Measurements from ENCODE around the gene TBR1.

TBR1 gene

DNA sequence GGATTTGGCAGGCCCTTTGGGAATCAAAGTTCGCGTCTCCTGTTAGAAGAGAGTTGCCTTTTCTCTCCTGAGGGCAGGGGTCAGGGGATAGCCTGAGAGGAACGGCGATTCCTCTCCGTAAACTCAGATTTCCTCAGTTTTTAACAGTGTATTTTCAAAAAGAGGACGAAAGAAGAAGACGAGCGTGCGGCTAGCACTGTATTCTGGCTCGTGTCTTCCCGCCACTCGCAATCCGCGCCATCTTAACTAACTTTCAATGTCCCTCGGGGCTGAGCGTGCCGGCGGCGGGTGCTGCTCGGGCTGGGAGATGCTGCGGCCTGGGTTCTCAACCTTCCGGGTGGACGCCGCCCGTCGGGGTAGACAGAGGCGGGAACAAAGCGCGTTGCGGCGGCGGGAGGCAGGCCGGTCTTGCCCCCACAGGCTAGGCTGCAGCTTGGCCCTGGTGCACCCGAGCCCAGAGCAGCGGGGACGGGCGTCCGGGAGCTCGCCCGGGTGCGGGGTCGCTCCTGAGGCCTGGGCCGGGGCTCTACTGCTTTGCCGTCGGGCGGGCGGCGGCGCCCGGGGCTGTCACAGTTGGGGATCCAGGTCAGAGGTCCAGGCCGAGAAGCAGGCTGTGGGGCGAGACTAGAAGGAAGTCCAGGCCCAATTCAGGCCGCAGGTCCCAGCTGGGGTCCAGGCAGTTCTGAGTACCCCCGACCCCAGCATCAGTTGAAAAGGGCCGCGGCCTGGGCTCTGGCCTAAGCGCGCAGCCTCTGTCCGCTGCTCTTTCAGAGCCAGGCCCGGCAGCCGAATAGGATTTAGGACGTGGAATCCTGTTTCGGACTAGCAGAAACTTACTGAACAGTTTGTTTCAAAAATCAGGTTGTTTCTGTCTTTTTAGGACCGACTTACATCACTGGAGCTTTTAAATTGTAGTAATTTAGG lies 11.8 kb downstream of the TBR1 start:
- no peak for TF ChIP-seq POLR2A (IDR thresholded peaks at IDR 0.05; ENCODE audit: low read depth, low read length)
- DNase-seq (ENCODE audit: insufficient read length, low spot score) (no peak), FAIRE-seq (no peak)

GRCh38 chr2:161430386-161430785 lies 14.3 kb downstream of the TBR1 start:
- FAIRE-seq (no peak), DNase-seq (ENCODE audit: insufficient read length, low spot score) (no peak)
- TF ChIP-seq POLR2A (IDR thresholded peaks at IDR 0.05; ENCODE audit: low read depth, low read length) = no peak

- TF ChIP-seq POLR2A (IDR thresholded peaks at IDR 0.05; ENCODE audit: low read depth, low read length) = no peak
- FAIRE-seq (no peak), DNase-seq (ENCODE audit: insufficient read length, low spot score) (no peak)
These were observed 16.0 kb downstream of the TBR1 start for GRCh38 chr2:161432107-161432506.

- FAIRE-seq = no peak
These were observed 18.0 kb downstream of the TBR1 start for GRCh38 chr2:161434118-161434517.

DNA sequence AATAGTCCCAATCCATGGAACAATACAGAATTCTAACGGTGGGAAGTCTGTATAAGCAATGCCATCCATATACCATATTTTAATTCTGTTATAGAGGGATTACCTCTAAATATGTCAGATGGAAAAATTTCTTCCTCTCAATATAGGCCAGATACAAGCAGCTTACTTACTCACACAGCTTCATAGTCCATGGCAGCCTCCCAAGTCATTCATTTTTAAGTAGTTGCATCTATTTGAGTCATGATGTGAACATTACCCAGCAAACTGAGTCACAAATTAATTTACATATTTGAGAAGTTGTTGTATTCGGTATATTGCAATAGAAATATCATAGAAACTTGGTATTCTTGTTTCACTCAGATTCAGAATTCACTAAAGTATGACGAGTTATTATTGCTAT lies 20.3 kb downstream of the TBR1 start:
- FAIRE-seq = peak; percentile 71
- no peak for TF ChIP-seq POLR2A (IDR thresholded peaks at IDR 0.05; ENCODE audit: low read depth, low read length)
- no peak for DNase-seq (ENCODE audit: insufficient read length, low spot score)

More at GRCh38 chr2:161434118-161434517, 18.0 kb downstream of the TBR1 start:
- DNase-seq (ENCODE audit: insufficient read length, low spot score) = no peak
- no peak for TF ChIP-seq POLR2A (IDR thresholded peaks at IDR 0.05; ENCODE audit: low read depth, low read length)

DNA sequence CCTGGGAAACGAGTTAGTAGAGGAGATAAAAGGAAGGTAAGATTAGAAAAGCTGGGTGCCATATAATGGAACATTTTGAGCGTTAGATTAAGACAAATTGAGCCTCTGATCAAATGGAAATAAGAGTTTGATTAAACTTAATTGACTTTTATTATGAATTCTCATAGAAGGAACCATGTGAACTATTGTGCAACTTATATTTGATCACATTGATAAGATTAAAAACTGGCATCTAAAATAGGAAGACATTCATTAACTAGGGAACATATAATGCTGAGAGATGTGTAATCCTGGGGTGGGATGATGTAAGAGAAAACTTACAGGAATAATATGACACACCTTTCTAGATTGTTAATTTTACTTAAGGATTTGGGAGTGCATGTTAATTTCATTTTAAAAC lies 22.5 kb downstream of the TBR1 start:
- no peak for TF ChIP-seq POLR2A (IDR thresholded peaks at IDR 0.05; ENCODE audit: low read depth, low read length)
- DNase-seq (ENCODE audit: insufficient read length, low spot score) (no peak), FAIRE-seq (no peak)

GRCh38 chr2:161445097-161445496 lies 29.0 kb downstream of the TBR1 start:
- DNase-seq (ENCODE audit: insufficient read length, low spot score) (no peak), FAIRE-seq (no peak)
- TF ChIP-seq POLR2A (IDR thresholded peaks at IDR 0.05; ENCODE audit: low read depth, low read length) = no peak

GRCh38 chr2:161448431-161448830 lies 32.3 kb downstream of the TBR1 start:
- no peak for FAIRE-seq
- DNase-seq (ENCODE audit: insufficient read length, low spot score) = no peak
- TF ChIP-seq POLR2A (IDR thresholded peaks at IDR 0.05; ENCODE audit: low read depth, low read length) = no peak

DNA sequence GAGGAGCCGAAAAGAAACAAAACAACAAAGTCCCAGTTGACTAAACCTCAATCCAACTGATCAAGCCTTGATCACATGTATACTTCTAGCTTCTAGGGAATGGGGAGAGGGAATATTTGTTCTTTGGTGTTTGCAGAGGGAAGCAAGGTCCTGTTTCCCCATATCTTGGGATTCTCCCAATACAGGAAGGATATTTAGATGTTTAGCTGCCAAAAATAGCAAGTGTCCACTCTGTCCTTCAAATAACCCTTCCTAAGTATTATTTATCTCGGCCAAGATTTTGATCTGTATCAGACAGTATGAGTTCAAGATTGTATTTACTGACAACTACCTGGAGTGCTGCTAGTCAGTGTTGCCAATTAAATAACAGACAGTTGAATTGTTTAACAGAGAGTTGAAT lies 55.5 kb downstream of the TBR1 start:
- DNase-seq (ENCODE audit: insufficient read length, low spot score) = no peak
- no peak for FAIRE-seq
- no peak for TF ChIP-seq POLR2A (IDR thresholded peaks at IDR 0.05; ENCODE audit: low read depth, low read length)

DNA sequence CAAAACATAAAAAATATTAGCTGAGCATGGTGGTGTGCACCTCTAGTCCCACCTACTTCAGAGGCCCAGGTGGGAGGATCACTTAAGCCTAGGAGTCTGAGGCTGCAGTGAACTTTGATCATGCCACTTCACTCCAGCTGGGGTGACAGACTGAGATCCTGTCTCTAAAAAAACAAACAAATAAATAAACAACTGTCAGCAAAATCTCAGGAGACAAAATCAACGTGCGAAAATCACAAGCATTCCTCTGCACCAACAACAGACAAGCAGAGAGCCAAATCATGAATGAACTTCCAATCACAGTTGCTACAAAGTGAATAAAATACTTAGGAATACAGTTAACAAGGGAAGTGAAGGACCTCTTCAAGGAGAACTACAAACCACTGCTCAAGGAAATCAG lies 58.8 kb downstream of the TBR1 start:
- TF ChIP-seq POLR2A (IDR thresholded peaks at IDR 0.05; ENCODE audit: low read depth, low read length) = no peak
- FAIRE-seq (no peak), DNase-seq (ENCODE audit: insufficient read length, low spot score) (no peak)
